ENCODE results near the gene KRT24. TPM values are rescaled to one million over a fixed set of nuclear protein-coding genes. Genes with fewer than 3 reads are reported as not detected.
A peak's percentile ranks its signal among the peaks of the same experiment; 100 is the strongest.

The KRT24 gene
- total RNA-seq, 2 donors from 2014 or later = not detected

GRCh38 chr17:40720899-40721298, 17.3 kb upstream of the KRT24 start:
- DNase-seq (ENCODE audit: low spot score) = no peak
- H3K4me1 ChIP-seq = no peaks in the 10 kb centered on the region
- H3K36me3 ChIP-seq = no peaks in the 10 kb centered on the region
- H3K27me3 ChIP-seq = no peaks in the 10 kb centered on the region
- H3K27ac ChIP-seq = no peak overlapping the region
- H3K4me3 ChIP-seq = no peak overlapping the region
- no peaks in the 10 kb centered on the region for H3K9me3 ChIP-seq
- TF ChIP-seq CTCF (IDR thresholded peaks at IDR 0.05) = no peak

DNA sequence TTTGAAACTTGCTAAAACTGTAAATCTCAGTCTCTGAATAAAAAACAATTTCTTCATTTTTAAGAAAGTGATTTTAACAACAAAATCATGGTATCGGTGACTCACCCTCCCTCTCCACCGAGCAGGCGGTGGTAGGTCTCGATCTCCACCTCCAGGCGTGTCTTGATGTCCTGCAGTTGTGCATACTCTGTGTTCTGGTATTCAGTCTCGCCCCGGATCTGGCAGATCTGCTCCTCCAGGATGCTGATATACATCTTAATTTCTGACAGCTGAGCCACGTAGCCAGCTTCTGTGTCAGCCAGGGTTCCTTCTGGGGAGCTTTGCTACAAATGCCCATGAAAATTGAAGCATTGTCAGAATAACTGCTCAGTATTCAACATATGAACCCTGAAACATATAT, 15.4 kb upstream of the KRT24 start:
- DNase-seq (ENCODE audit: low spot score) = no peak
- H3K36me3 ChIP-seq = no peaks in the 10 kb centered on the region
- H3K27me3 ChIP-seq = no peaks in the 10 kb centered on the region
- H3K4me3 ChIP-seq = no peak overlapping the region
- H3K27ac ChIP-seq = no peak overlapping the region
- no peaks in the 10 kb centered on the region for H3K4me1 ChIP-seq
- H3K9me3 ChIP-seq = no peaks in the 10 kb centered on the region
- TF ChIP-seq CTCF (IDR thresholded peaks at IDR 0.05) = no peak

- Histone ChIP-seq H3K4me3 (no peak overlapping the region), H3K27me3 (no peaks in the 10 kb centered on the region), H3K4me1 (no peaks in the 10 kb centered on the region), H3K27ac (no peak overlapping the region), H3K36me3 (no peaks in the 10 kb centered on the region), H3K9me3 (no peaks in the 10 kb centered on the region)
- no peak for DNase-seq (ENCODE audit: low spot score)
- no peak for TF ChIP-seq CTCF (IDR thresholded peaks at IDR 0.05)
These were observed 14.2 kb upstream of the KRT24 start for GRCh38 chr17:40717776-40718175.

DNA sequence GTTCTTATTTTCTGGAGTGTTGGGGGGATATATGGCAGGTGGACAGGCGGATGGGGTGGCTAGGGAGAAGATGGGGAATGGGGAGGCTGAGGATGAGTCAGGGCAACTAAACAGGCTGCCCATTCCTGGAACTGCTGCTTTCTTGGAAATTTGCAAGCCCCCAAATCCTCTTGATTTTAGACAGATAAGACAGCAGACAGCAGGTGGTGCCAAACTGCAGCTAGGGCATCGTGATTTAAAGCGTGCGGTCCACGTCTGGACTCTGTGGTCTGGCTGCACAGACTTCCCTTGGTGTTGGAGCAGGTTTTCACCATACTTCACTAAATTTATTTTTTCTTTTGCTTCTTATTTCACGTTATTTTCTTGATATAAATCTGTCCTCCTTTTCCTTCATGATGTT, 10.9 kb upstream of the KRT24 start:
- no peak for TF ChIP-seq CTCF (IDR thresholded peaks at IDR 0.05)
- no peaks in the 10 kb centered on the region for H3K4me1 ChIP-seq
- no peaks in the 10 kb centered on the region for H3K36me3 ChIP-seq
- DNase-seq (ENCODE audit: low spot score) = no peak
- H3K4me3 ChIP-seq = no peak overlapping the region
- H3K9me3 ChIP-seq = no peaks in the 10 kb centered on the region
- no peaks in the 10 kb centered on the region for H3K27me3 ChIP-seq
- H3K27ac ChIP-seq = no peak overlapping the region

- H3K27me3 ChIP-seq = no peaks in the 10 kb centered on the region
- DNase-seq (ENCODE audit: low spot score) = peak; percentile 83
- H3K36me3 ChIP-seq = no peaks in the 10 kb centered on the region
- H3K4me3 ChIP-seq = no peak overlapping the region
- H3K27ac ChIP-seq = no peak overlapping the region
- no peaks in the 10 kb centered on the region for H3K4me1 ChIP-seq
- no peaks in the 10 kb centered on the region for H3K9me3 ChIP-seq
- TF ChIP-seq CTCF (IDR thresholded peaks at IDR 0.05) = no peak
These were observed 4.2 kb upstream of the KRT24 start for GRCh38 chr17:40707745-40708144.

DNA sequence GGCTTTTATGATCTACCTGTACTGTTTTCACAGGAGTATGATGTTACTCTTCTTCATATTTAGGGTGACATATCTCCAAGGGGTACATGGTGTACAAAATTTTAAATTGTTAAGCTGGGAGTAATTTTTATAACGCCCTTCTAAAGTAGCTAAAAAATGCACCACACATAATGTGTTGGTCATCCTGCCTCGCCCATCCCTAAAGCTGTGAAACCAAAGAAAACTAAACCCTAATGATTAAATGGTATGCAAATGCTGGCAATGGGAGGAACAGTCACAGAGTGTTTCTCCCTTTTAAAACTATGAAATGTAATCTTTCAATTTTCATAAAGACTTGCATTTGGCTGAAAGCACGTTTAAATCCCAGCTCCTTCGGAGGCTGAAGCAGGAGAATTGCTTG, 2.0 kb upstream of the KRT24 start:
- no peak for DNase-seq (ENCODE audit: low spot score)
- Histone ChIP-seq H3K27ac (no peak overlapping the region), H3K4me3 (no peak overlapping the region), H3K27me3 (no peaks in the 10 kb centered on the region), H3K36me3 (no peaks in the 10 kb centered on the region), H3K4me1 (no peaks in the 10 kb centered on the region), H3K9me3 (no peaks in the 10 kb centered on the region)
- no peak for TF ChIP-seq CTCF (IDR thresholded peaks at IDR 0.05)
